Trophoblast cell (in vitro differentiated cells and primary cell): ENCODE data around the gene EFS. TPM values are rescaled to one million over a fixed set of nuclear protein-coding genes. Genes with fewer than 3 reads are reported as not detected.

Source experiments
- DNase-seq, 2 donors: peaks; one replicate each; pipeline ENCODE4 v3.0.0-alpha.2; 2016
- H2AFZ ChIP-seq: 2 replicates; pipeline ENCODE4 v1.6.1; 2013; ENCODE audit warnings: low read length, moderate library complexity, mild to moderate bottlenecking; ENCODE audit not compliant: insufficient read depth, poor library complexity
- H2AK5ac ChIP-seq: 2 replicates; pipeline ENCODE4 v1.6.1; 2013; ENCODE audit warnings: mild to moderate bottlenecking, low read length
- H2BK120ac ChIP-seq: 2 replicates; pipeline ENCODE4 v1.6.1; 2013; ENCODE audit warnings: low read length, mild to moderate bottlenecking, moderate library complexity; ENCODE audit not compliant: insufficient read depth, poor library complexity
- H2BK12ac ChIP-seq: 2 replicates; pipeline ENCODE4 v1.6.1; 2013; ENCODE audit warnings: mild to moderate bottlenecking, low read length, moderate library complexity
- H2BK5ac ChIP-seq: 2 replicates; pipeline ENCODE4 v1.6.1; 2013; ENCODE audit warnings: low read length, low read depth, moderate library complexity, mild to moderate bottlenecking; ENCODE audit not compliant: poor library complexity
- H3K14ac ChIP-seq: 2 replicates; pipeline ENCODE4 v1.6.1; 2013; ENCODE audit warnings: mild to moderate bottlenecking, low read length
- H3K18ac ChIP-seq: 2 replicates; pipeline ENCODE4 v1.6.1; 2013; ENCODE audit warnings: mild to moderate bottlenecking, low read length
- H3K23ac ChIP-seq: 2 replicates; pipeline ENCODE4 v1.6.1; 2013; ENCODE audit warnings: low read length
- H3K27ac ChIP-seq: 2 replicates; pipeline ENCODE4 v1.5.1; 2013; ENCODE audit warnings: low read depth, mild to moderate bottlenecking, inconsistent platforms, low read length, moderate library complexity
- H3K27me3 ChIP-seq: 2 replicates; pipeline ENCODE4 v1.6.1; 2013; ENCODE audit warnings: inconsistent platforms, mild to moderate bottlenecking, low read length, moderate library complexity; ENCODE audit not compliant: insufficient read depth
- H3K36me3 ChIP-seq, 2 experiments: 1 replicate in 1 of 2; 2 replicates in 1 of 2; pipeline ENCODE4 v1.6.1; 2013; ENCODE audit warnings: low read length in 2 of 2, mild to moderate bottlenecking in 2 of 2, moderate library complexity in 1 of 2; ENCODE audit not compliant: insufficient read depth in 2 of 2, control insufficient read depth in 1 of 2
- H3K4ac ChIP-seq: 2 replicates; pipeline ENCODE4 v1.6.1; 2013; ENCODE audit warnings: low read depth, mild to moderate bottlenecking, low read length, moderate library complexity
- H3K4me1 ChIP-seq, 2 experiments: 1 replicate in 1 of 2; 2 replicates in 1 of 2; pipeline ENCODE4 v1.6.1; 2013; ENCODE audit warnings: low read length in 2 of 2, mild to moderate bottlenecking in 2 of 2, moderate library complexity in 1 of 2; ENCODE audit not compliant: insufficient read depth in 2 of 2, control insufficient read depth in 1 of 2
- H3K4me2 ChIP-seq: 2 replicates; pipeline ENCODE4 v1.6.1; 2013; ENCODE audit warnings: inconsistent platforms, mild to moderate bottlenecking, low read length, moderate library complexity
- H3K4me3 ChIP-seq: 2 replicates; pipeline ENCODE4 v1.5.1; 2013; ENCODE audit warnings: mild to moderate bottlenecking, low read depth, low read length, inconsistent platforms
- H3K79me1 ChIP-seq: one replicate; pipeline ENCODE4 v1.6.1; 2013; ENCODE audit warnings: low read length
- H3K79me2 ChIP-seq: 2 replicates; pipeline ENCODE4 v1.6.1; 2013; ENCODE audit warnings: low read length, mild to moderate bottlenecking; ENCODE audit not compliant: control insufficient read depth, insufficient read depth, poor library complexity
- H3K9ac ChIP-seq: 2 replicates; pipeline ENCODE4 v1.6.1; 2013; ENCODE audit warnings: mild to moderate bottlenecking, low read length
- H3K9me3 ChIP-seq: 2 replicates; pipeline ENCODE4 v1.6.1; 2013; ENCODE audit warnings: low read depth, mild to moderate bottlenecking, control low read depth, inconsistent platforms, low read length; ENCODE audit not compliant: insufficient read depth
- H4K12ac ChIP-seq: 2 replicates; pipeline ENCODE4 v1.6.1; 2013; ENCODE audit warnings: low read depth, mild to moderate bottlenecking, low read length, moderate library complexity
- H4K8ac ChIP-seq: 2 replicates; pipeline ENCODE4 v1.6.1; 2013; ENCODE audit warnings: low read depth, mild to moderate bottlenecking, low read length, moderate library complexity
- H4K91ac ChIP-seq: one replicate; pipeline ENCODE4 v1.6.1; 2013; ENCODE audit warnings: low read depth, mild to moderate bottlenecking, low read length, moderate library complexity
- WGBS: extraction: QIAGEN DNeasy Blood & Tissue Kit; methylation state at CpG from one replicate; pipeline ENCODE4 v1.1.7; 2013; ENCODE audit warnings: missing lambda C conversion rate; ENCODE audit not compliant: insufficient read length, insufficient coverage; ENCODE audit errors: extremely low coverage; 5-methylcytosine and 5-hydroxymethylcytosine counted together
- polyA plus RNA-seq: library from polyadenylated mRNA; stranded (reverse); fragments of 200-250 nt; gene quantifications from 2 replicates; pipeline ENCODE4 v1.2.3, GENCODE V29; 2013

EFS gene
- 26.2 and 27.6 TPM in 2 replicates for polyA plus RNA-seq

- H3K79me1 ChIP-seq, result peaks cover 23% of the 10 kb centered on the region
- DNase-seq, result peak; percentile 66 to 85
- H2BK12ac ChIP-seq, result peak within 1 kb of the TSS; percentile 53
- H3K36me3 ChIP-seq, result peaks cover 6 to 8% of the 10 kb centered on the region in 2 experiments
- H3K4me1 ChIP-seq, result peaks cover 7 to 19% of the 10 kb centered on the region in 2 experiments
- peak within 1 kb of the TSS; percentile 100 for H3K18ac ChIP-seq
- H2BK120ac ChIP-seq, result peak within 1 kb of the TSS; percentile 96
- H2AFZ ChIP-seq, result peak within 1 kb of the TSS; percentile 93
- peak within 1 kb of the TSS; percentile 100 for H3K4ac ChIP-seq
- H3K4me2 ChIP-seq, result peak within 1 kb of the TSS; percentile 89
- H4K91ac ChIP-seq, result peak within 1 kb of the TSS; percentile 98
- no peaks in the 10 kb centered on the region for H3K9me3 ChIP-seq
- H3K27ac ChIP-seq, result peak within 1 kb of the TSS; percentile 81
- peak within 1 kb of the TSS; percentile 95 for H3K9ac ChIP-seq
- H4K8ac ChIP-seq, result peak within 1 kb of the TSS; percentile 95
- peak within 1 kb of the TSS; percentile 100 for H3K14ac ChIP-seq
- peaks cover 19% of the 10 kb centered on the region for H3K79me2 ChIP-seq
- peak within 1 kb of the TSS; percentile 97 for H4K12ac ChIP-seq
- WGBS, result no CpG with 5 or more reads among the region's 74 CpGs
- H2AK5ac ChIP-seq, result peak within 1 kb of the TSS; percentile 99
- peak within 1 kb of the TSS; percentile 78 for H3K4me3 ChIP-seq
- H2BK5ac ChIP-seq, result peak within 1 kb of the TSS; percentile 91
- no peaks in the 10 kb centered on the region for H3K27me3 ChIP-seq
- H3K23ac ChIP-seq, result no peak within 1 kb of the TSS
These were observed at the start of gene EFS for GRCh38 chr14:23365036-23365731. Gene EFS (minus strand): TSS chr14:23365172. CDS start chr14:23365025, 147 bp downstream.

DNA sequence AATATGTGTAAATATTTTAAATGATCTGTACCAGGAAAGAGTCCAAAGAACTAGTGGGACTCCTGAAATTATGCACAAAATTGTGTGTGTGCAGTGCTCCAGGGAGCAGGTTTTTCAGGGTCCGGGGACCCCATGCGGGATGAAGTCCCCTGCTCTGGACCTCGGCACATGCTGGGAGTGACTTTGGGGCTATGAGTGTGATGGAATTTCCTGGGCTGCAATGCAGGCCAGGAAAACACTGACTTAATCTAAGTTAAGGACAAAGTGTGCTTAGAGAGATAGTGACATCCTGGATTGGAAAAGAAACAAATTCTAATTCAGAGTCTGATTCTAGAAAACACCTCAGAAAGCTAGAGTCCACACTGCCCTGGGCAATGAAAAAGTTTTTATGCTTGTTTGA lies 49.3 kb upstream of the EFS start:
- H3K18ac ChIP-seq, result no peak overlapping the region

DNA sequence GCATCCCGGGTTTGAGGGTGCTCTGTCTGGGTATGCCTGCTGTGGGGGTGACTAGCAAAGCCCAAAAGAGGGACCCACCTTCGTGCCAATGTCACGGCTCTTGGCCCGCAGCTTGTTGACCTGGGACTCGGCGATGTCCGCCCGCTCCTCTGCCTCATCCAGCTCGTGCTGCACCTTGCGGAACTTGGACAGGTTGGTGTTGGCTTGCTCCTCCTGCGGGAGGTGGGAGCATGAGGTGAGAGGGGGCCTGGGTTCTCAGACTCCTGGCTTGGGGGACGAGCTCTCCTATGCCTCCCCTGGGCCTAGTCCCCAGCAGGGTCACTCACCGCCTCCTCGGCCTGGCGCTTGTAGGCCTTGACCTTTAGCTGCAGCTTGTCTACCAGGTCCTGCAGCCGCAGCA lies 48.7 kb upstream of the EFS start:
- no peak overlapping the region for H3K9ac ChIP-seq
- H3K27ac ChIP-seq, result no peak overlapping the region
- no peak overlapping the region for H4K12ac ChIP-seq
- no peak overlapping the region for H3K4me3 ChIP-seq
- no peak overlapping the region for H2AK5ac ChIP-seq
- no peak overlapping the region for H4K91ac ChIP-seq
- H2BK12ac ChIP-seq, result no peak overlapping the region
- no peaks in the 10 kb centered on the region for H3K27me3 ChIP-seq
- H4K8ac ChIP-seq, result no peak overlapping the region
- H3K4me2 ChIP-seq, result no peak overlapping the region
- no peaks in the 10 kb centered on the region for H3K79me1 ChIP-seq
- DNase-seq, result no peak
- H3K23ac ChIP-seq, result no peak overlapping the region
- no CpG with 5 or more reads among the region's 16 CpGs for WGBS
- no peak overlapping the region for H3K18ac ChIP-seq
- no peak overlapping the region for H2AFZ ChIP-seq
- no peak overlapping the region for H3K4ac ChIP-seq
- no peak overlapping the region for H3K14ac ChIP-seq
- H2BK5ac ChIP-seq, result no peak overlapping the region
- H3K4me1 ChIP-seq, result peaks cover 2 to 4% of the 10 kb centered on the region in 2 experiments
- no peaks in the 10 kb centered on the region for H3K79me2 ChIP-seq
- no peaks in the 10 kb centered on the region for H3K9me3 ChIP-seq
- no peak overlapping the region for H2BK120ac ChIP-seq
- H3K36me3 ChIP-seq, result no peaks in the 10 kb centered on the region

More for the DNA sequence above, 49.3 kb upstream of the EFS start:
- no peak overlapping the region for H4K91ac ChIP-seq
- WGBS, result no CpG with 5 or more reads among the region's 3 CpGs
- H2BK120ac ChIP-seq, result no peak overlapping the region
- no peaks in the 10 kb centered on the region for H3K79me1 ChIP-seq
- no peak overlapping the region for H2AFZ ChIP-seq
- no peak overlapping the region for H3K4me2 ChIP-seq
- no peaks in the 10 kb centered on the region for H3K9me3 ChIP-seq
- no peak overlapping the region for H2BK12ac ChIP-seq
- H2AK5ac ChIP-seq, result no peak overlapping the region
- no peak overlapping the region for H3K27ac ChIP-seq
- peaks cover 2 to 4% of the 10 kb centered on the region in 2 experiments for H3K4me1 ChIP-seq
- no peaks in the 10 kb centered on the region for H3K36me3 ChIP-seq
- H3K23ac ChIP-seq, result no peak overlapping the region
- H3K14ac ChIP-seq, result no peak overlapping the region
- H4K8ac ChIP-seq, result no peak overlapping the region
- no peak overlapping the region for H4K12ac ChIP-seq
- no peaks in the 10 kb centered on the region for H3K79me2 ChIP-seq
- DNase-seq, result no peak
- H3K4me3 ChIP-seq, result no peak overlapping the region
- no peak overlapping the region for H3K9ac ChIP-seq
- no peak overlapping the region for H2BK5ac ChIP-seq
- no peaks in the 10 kb centered on the region for H3K27me3 ChIP-seq
- H3K4ac ChIP-seq, result no peak overlapping the region

DNA sequence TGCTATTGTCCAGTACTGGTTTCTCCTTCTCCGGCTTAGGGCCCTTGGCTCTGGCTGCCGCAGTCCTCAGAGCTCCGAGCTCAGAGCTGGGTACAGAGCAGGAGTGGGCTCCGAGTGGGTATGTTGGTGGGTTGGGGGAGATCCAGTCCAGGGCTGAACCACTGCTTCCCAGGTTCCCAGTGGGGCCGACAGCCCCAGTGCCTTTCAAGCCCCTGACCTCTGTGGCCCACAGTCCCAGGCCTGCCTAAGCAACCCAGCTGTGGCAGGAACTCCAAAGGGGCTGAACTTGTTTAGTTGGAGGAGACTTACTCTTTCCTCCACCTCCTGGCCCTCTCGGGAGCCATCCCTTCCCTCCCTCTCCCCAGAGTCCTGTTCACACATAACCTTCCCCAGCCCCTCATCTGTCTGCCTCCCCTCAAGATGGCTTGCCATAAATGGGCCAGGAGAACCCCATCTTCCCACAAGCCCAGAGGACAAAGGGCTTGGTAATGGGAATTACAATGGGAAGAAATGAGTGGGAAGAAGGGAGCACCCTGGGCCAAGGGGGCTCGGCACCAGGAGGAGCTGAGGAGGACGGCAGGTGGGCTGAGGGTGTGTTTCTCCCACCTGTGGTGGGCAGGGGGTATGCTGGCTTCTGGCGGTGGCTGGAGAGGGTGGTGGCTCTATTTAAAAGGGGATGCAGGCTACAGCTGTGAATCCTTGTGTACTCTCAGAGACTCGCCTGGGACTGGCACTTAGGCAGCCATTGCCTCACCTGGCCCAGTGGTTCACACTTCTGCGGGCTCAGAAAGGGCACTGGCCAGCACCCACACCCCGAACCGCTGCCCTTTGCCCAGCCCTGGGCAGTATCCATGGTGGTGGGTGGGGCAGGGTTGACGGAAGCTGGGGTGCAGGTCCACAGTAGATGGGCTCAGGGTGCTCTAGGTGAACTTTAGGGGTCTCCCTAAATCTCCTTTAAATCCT lies 46.9 kb upstream of the EFS start:
- H2AK5ac ChIP-seq, result no peak overlapping the region
- WGBS, result no CpG with 5 or more reads among the region's 14 CpGs
- no peak overlapping the region for H3K18ac ChIP-seq
- H4K8ac ChIP-seq, result no peak overlapping the region
- no peaks in the 10 kb centered on the region for H3K9me3 ChIP-seq
- no peak overlapping the region for H2BK12ac ChIP-seq
- H3K27ac ChIP-seq, result no peak overlapping the region
- H2AFZ ChIP-seq, result no peak overlapping the region
- H3K36me3 ChIP-seq, result no peaks in the 10 kb centered on the region
- no peak overlapping the region for H2BK120ac ChIP-seq
- H4K91ac ChIP-seq, result no peak overlapping the region
- no peak overlapping the region for H3K23ac ChIP-seq
- no peak overlapping the region for H3K4ac ChIP-seq
- H3K4me1 ChIP-seq, result peaks cover 2 to 4% of the 10 kb centered on the region in 2 experiments
- H3K4me3 ChIP-seq, result no peak overlapping the region
- H2BK5ac ChIP-seq, result no peak overlapping the region
- H3K79me1 ChIP-seq, result no peaks in the 10 kb centered on the region
- H3K9ac ChIP-seq, result no peak overlapping the region
- H4K12ac ChIP-seq, result no peak overlapping the region
- no peaks in the 10 kb centered on the region for H3K79me2 ChIP-seq
- no peaks in the 10 kb centered on the region for H3K27me3 ChIP-seq
- H3K14ac ChIP-seq, result no peak overlapping the region
- no peak overlapping the region for H3K4me2 ChIP-seq
- DNase-seq, result no peak
